Activated effector memory CD4-positive, alpha-beta T cell treated with anti-CD3 and anti-CD28 coated beads, Interleukin-2, amount 50 U/mL, for 16 hours (primary cell): ENCODE measurements around the gene H2BK1.
A peak's percentile ranks its signal among the peaks of the same experiment; 100 is the strongest.

Source experiments
- DNase-seq: peaks from one replicate; pipeline ENCODE4 v3.0.0-alpha.2; 2020

H2BK1 gene

DNA sequence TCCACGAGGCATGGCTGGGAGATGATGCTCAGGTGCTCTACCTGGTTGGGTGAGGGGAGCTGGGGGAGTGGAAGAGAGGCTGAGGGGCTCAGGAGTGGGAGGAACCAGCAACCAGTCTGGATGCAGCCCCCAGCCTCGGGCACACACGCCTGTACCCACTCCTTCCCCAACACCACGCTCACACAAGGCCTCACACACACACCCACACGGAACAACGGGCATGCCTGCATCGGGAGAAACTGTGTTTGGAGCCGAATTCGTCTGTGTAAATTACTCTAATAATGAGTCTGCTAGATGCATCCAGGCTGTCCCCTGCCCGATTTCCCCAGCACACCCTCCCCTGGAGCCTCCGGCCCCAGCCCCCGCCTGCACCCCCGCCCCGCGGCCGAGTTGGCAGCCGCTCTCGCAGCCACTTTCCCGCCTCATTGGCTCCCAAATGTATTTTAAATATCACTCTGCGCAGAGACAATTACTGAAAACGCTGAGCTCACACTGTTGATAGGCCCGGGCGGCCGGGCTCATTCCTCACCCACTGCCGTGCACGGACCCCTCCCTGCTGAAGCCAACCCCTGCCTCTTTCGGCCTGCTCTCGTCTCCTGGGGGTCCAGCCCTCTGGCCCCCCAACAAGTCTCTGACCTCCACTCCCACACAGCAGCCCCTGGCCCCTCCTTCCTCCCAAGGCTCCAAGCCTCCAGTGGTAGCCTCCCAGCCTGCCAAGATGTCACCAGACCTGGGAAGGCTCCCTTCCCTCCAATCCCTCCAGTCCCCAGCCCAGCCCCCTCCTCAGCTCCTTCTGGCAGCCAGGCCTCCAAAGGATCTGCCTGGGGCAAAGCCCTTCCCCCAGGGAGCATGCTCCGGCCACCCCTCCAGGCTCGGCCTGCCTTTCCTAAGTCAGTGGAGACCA lies 11.1 kb downstream of the H2BK1 start:
- DNase-seq: no peak

DNA sequence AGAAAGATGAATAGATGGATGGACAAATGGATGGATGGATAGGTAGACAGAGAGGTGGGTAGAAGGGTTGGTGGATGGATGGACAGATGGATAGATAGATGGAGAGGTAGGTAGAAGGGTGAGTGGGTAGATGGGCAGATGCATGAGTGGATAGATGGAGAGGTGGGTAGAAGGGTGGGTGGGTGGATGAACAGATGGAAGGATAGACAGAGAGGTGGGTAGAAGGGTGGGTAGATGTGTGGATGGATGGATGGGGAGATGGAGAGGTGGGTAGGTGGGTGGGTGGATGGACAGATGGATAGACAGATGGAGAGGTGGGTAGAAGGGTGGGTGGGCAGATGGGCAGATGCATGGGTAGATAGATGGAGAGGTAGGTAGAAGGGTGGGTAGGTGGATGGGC lies 12.4 kb downstream of the H2BK1 start:
- DNase-seq: no peak

DNA sequence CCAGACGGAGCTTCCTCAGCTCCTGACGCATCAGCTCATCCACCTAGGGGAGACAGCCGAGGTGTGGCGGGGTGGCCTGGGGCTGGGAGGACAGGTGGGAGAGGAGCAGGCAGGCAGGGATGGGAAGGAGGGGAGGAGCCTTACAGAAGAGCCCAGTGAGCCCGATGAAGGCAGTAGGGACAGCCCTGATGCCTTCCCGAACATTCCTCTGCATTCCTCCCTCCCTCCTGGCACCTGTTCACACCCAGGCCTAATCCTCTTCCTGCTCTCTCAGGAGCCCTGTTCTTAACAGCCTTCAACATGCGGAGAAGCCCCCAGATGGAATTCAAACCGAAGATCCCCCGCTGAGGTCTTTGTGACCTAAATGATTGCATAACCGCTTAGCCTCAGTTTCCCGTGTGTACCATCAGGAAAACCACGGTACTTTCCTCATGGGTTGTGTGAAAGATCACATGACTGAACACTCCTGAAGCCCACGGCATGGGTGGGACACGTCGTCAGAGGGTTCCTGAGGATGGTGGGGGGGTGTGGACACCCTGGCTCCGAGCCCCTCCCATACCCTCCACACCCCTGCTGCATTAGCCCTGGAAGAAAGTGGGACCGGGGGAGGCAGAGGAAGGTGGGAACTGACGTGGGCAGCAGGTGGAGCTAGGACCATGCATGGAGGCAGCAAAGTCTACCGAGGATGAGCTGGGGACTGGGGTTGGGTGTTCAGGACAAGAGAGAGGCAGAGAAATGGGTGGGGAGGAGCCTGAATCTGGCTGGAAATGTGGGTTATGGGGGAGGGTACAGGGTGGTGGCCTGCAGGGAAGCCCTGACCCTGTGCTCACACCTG lies 14.5 kb downstream of the H2BK1 start:
- DNase-seq: no peak

DNA sequence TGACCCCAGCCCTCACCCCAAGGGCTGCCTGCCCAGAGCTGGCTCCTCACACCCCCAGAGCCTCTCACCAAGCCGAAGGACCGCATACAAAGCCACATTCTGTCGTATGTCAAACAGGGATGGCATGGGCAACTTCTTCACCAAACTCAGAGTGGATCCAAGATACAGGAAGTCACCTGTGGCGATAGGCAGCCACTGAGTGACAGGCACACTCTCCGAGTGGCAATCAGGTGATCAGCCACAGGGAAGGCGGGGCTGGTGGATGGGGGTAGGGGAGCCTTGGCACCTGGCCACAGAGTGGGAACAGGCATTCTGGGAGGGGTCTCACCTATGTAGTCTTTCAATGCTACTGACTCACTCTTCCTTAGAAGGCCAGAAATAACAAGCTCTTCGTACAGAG lies 16.1 kb downstream of the H2BK1 start:
- no peak for DNase-seq

DNA sequence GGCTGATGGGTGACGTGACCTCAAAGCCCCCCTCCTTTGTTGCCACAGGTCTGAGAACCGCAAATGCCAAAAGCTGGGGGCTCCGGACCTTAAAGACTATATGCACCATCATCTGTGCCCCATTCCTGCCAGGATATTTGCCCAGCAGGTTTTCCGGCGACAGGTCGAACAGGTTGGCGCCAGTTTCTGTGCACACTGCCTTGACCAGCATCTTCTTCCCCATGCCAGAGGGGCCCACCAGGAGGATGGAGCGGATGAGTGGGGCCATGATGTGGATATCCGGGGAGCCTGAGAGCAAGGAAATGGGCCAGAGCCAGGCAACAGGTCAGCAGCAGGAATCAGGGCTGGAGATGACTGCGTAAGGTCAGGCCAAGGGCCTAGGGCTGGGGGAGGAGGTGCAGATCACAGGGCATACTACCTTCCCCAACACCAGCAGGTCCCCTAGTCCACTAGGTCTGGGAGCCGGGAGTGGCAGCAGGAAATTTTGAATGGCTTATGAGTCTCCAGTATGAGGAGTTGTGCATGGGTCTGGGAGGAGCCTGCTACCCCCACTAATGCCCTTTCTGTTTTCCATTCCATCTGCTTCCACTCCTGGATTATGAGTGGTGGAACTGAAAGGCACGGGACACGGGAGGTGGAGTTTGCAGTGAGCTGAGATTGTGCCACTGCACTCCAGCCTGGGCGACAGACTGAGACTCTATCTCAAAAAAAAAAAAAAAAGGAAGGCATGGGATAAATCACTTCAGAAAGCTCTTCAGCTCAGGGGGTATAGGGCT lies 16.9 kb downstream of the H2BK1 start:
- DNase-seq: no peak

DNA sequence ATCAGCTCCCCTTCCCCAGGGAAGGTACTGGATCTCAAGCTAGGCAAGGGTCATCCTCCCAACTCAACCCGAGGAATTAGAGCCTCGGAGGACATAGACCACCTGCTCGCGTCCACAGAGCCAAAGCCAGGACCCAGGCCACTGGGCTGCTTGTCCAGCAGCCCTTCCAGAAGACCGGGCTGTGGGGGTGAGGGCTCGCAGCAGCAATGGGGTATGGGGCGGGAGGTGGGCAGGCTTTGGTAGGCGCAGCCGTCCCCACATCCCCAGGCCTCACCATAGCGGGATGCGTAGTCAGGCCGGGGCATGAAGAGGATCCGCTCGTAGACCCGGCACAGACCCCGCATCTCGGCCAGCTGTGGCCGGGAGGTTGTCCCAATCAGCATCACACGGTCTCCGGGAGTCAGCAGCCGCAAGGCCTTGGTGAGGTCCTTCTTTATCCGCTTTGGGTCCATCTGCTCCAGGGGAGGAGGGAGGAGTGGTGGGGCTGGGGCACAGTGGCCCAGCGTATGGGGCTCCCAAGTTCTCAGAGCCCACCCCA lies 18.2 kb downstream of the H2BK1 start:
- no peak for DNase-seq

DNA sequence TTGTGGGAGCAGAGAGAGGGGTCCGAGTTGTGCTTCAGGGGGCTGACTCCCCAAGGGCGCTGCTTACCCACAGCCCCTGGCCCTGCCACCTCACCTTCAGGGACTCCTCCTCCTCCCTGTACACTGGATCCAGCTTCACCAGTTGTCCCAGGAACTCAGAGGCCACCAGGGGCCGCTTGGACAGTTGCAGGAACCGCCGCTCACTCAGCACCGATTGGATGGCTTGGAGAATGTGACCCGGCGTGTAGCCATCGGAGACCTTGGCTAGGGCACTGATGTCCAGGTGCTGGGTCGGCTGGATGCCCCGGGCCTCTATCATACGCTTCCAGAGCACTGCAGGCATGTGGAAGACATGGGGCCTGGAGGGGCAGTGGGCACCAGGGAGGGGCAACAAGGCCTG lies 18.7 kb downstream of the H2BK1 start:
- no peak for DNase-seq

DNA sequence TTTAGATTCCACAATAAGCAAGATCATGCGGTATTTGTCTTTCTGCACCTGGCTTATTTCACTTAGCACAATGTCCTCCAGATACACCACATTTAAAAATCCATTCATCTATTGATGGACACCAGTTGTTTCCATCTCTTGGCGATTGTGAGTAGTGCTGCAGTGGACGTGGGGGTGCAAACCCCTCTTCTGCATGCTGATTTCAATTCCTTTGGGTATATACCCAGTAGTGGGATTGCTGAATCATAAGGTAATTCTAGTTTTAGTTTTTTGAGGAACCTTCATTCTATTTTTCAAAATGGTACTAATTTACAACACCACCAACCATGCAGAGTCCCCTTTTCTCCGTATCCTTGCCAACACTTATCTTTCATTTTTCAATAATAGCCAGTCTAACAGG lies 21.2 kb downstream of the H2BK1 start:
- no peak for DNase-seq

DNA sequence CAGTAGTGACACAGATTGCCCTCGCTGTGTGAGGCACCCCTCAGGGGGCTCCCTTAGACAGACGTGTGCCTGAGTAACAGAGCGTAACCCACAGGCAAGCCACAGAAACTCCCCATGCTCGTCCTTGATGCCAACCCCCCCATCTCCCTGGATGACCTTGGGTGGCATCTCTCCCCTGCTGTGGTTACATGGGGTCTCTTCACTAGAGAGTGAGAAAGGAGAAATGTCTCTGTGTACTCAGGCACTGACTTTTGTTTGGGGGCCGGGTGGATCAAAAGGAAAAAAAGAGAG lies 22.1 kb downstream of the H2BK1 start:
- DNase-seq: no peak

DNA sequence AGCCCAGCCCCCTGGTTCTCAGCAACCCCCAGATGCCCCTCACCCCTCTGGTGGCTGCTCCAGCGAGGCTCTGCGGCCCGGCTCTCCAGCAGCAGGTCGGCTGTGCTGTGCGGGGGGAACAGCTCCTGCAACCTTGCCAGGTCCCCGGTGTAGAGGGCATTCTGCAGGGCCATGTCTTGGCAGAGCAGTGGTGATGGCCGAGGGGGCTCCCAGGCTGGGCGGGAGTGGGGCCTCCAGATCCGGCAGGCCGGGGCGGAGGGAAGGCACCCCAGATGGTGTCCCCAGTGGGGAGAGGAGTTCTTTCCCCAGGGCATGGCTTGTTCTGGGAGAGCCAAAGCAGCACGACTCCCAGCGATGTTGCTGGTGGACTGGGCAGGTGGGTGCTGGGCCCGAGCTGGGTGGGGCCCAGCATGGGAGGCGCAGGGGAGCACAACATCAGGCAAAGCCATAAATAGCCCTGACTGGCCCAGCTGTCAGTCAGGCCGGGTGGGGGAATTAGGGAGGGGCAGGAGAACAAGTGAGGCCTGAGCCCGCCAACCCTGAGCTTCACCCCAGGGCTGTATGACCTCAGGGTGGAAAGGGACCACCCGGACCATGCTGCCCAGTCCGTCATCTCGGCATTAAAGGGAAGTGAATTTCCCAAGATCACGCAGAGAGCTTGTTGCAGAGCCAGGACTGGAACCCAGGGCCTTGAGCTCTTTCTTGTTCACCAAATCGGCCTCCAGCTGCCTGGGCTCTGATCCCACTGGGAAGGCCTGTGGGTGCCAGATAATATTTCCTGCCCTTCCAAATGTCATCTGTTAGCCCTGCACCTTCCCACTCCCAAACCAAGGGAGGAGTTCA lies 22.7 kb downstream of the H2BK1 start:
- no peak for DNase-seq

DNA sequence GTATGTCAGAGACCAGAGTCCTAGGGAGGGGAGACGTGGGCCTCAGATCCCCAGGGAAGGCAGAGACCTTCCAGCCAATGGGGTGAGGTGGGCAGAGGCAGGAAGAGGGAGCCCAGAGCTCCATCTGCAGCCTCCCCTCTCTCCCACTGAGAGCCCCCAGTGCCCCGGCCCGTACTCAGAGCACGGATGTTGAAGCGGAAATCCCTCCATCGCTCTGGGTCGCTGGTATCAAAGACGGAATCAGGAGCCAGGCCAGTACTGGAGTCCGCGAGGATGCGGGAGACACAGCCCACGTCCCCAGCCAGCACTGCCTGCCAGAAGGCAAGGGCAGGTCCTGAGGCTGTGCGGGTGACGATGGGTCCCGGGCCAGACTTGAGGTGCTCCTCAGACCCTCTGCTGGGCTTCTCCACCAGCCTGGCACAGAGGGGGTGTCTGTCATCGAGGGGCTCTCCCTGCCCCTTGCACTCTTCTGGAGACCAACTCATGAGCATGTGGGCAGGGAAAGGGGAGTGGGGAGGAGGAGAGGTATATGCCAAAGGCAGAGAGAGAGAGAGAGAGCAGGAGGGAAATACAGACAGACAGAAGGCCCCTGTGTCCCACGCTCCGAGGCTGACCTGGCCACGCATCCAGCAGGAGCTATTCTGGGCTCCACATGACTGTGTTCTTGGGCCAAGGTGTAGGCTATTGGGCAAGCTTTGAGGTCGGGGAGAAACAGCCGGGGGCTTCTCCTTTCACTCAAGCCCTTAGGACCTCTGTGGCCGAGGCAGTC lies 23.5 kb downstream of the H2BK1 start, which contains the start of gene ASB10:
ASB10 (minus strand) TSS at position 611 of the 769 bp plus-strand sequence; CDS start at position 491, 120 bp downstream.
- DNase-seq: no peak

DNA sequence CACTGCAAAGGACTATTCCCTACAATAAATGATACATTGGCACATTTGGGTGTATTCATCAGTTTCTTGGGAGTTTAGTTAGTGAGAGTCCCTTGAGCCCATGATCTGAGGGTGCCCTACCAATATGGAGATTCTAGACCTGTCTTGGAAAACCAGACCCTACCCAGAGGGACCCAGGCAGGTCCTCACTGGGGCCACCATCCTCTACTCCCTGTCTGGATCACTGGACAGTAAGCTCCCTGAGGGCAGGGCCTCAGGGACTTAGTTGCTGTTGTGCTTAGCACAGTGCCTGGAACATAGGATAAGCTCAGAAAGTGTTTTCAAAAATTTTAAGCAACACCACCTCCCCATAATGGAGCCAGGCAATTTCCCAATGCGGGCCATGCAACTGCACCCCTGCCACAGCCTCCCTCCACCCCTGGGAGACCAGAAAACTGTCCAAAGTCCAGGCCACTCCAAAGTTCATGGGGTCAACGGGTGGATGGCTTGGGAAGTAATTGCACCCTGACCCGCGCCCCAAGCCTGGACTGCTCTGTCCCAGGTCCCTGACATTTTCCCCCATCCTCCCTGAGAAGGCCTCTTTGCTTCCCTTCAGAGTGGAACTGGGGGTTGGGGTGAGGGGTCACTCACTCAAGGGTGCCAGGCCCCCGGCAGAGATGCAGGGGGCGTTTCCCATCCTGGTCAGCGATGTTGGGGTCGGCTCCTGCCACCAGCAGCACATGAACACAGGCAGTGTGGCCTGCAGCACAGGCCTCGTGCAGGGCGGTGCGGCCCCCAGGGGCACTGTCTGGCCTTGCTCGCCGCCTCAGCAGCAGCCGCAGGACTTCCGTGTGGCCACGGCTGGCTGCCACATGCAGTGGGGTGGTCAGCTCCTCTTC lies 24.3 kb downstream of the H2BK1 start:
- peak; percentile 22 for DNase-seq

DNA sequence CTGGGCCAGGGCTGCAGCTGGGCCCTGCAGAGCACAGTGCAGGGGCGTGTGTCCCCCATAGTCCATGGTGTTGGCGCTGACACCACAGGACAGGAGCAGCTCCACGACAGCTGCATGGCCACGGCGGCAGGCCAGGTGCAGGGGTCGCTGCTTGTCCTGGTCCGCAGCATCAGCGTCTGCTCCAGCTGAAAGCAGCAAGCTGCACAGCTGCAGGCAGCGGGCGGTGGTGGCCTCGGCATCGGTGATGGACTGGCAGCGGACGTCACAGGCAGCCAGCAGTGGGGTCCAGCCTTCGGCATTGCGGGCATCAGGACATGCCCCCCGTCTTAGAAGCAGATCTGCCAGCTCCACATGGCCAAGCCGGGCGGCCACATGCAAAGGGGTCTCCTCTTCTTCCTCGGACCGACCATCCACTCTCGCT lies 29.3 kb downstream of the H2BK1 start:
- DNase-seq: peak; percentile 43

DNA sequence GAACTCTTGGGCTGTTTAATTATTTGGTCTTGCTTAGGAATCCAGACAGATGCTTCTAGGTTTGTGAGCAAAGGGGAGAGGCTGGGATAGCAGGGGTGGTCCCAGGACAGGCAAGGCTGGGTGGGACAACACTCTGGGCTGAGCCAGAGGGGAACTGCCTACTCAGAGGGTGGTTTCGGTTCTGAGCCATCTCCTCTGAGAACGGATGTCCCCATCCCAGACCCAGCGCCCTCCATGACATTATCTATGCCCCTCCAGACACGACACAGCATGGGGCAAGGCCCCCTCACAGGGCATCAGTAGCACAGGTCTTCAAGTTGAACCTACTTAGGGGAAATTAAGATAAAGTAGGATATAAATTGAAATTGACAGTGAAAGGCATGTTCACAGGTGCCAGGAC lies 30.3 kb downstream of the H2BK1 start:
- peak; percentile 28 for DNase-seq

DNA sequence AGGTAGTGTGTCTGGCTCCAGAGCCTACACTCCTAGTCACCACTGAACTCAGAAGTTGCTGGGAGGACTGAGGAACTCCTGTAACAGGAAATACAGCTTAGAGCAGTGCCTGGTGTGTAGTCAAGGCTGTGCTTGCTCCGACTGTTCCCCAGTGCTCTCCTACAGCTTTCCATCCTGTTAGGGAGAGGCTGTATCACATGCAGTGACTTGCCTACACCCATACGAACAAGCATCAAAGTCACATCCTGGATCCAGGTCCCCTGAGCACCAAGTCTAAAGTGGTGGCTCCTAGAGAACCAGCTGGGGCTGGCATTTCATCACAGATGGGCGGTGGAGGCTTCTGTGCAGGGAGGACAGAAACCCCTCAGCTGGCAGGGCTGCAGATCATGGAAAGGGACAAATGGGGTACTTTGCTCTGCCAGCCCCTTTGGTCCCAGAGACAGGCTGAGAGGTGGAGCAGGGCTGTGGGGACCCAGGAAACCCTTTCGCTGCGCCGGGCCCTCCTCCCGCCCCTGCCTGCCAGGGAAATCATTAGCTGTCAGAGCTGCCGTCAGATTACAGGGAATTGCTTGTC lies 30.9 kb downstream of the H2BK1 start:
- DNase-seq: peak; percentile 37

DNA sequence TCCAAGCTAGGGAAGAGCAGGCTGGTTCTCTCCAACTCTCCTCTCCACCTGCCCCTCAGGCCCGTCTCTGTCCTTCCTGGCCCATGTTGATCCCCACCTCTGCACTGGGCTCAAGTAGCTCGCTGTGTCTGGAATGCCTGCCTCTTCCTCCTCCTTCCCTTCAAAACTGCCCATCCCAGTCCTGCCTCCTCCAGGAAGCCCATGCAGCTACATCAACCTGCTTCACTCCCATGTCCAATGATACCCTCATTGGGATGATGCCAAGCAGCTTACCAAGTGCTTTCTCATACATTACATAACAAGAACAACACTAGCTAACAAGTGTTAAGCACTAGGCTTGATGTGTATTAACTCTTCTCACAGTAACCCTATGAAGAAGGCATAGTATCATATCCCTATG lies 31.5 kb downstream of the H2BK1 start:
- no peak for DNase-seq

DNA sequence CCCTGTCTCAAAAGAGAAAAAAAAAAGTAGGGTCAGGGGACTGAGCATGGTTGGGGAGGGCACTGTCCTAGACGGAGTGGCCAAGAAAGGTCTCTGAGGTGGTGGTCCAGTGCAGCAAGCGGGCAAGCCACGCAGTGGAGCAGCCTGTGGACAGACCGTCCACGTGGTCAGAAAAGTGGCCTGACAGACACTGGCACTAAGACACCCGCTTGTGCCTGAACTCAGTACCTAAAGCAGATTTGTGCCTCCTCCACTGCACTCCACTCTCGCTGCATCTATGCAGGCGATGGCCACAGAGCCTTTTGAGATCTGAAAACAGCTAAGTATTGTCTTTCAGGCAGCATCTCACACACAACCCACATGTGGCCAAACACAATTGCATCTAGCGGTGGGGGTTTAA lies 32.1 kb downstream of the H2BK1 start:
- DNase-seq: peak; percentile 21

DNA sequence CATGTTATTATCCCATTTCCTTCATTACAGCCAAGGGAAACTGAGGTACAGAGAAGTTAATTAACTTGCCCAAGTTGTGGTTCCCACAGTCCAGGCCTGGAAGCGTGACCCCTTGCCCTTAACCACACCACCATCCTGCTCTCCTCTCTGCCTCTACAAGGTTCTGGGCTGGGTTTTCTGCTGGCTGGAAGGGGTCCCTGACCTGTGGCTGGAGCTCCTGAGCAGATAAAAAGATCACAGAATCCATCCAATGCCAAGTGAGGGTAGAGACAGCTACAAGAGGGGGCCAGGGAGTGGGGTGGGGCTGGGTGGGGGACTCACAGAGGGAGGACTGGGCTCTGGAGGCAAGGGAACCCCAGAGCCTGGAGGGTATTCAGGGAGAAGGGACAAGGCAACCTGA lies 33.0 kb downstream of the H2BK1 start:
- no peak for DNase-seq

DNA sequence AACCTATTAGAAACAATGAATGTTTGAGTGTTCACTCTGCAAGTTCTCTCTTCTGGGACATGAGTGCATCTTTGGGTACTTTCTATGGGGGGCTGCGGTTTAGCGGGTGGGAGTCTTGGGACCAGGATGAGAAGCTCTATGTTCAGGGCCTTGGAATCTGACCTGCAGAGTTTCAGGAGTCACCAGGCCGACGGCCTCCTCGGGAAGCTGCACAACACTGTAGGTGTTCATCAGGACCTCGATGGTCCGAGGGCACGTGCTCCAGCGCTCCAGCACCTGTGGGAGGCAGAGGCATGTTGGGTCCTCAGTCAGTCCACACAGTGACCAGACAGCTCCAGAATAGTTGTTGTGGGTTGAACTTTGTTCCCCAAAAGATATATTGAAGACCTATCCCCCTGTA lies 33.9 kb downstream of the H2BK1 start:
- peak; percentile 38 for DNase-seq

DNA sequence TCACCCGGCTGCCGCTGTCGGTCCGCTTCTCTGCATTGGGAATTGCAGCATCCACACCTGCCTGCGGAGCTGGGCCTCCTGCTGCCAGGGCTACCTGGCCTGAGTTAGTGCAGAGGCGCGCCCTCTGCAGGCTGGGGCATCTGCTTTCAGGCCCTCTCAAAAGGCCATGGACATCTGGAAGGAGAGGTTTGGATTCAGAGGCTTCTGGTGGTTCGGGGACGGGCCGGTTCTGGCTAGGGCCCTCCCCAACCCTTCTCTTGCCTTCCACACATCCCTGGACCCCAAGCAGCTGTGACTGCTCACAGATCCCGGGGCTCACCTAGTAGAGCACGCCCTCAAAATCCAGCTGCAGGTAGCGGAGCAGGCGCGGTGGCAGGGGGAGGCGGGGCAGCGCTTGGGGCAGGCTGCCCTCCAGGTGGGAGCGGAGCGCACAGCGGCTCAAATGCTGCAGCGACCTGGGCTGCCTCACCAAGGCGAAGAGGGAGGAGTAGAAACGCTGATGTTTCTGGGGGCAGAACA lies 34.4 kb downstream of the H2BK1 start:
- DNase-seq: no peak
